IPS DF 6.9 (cell line): Measurements from ENCODE around the gene THADA.
"Not testable (repeated sequence)": the region's sequence is repeated elsewhere in the genome, so short reads cannot be mapped to it uniquely, and the experiment has no call there.

Source experiments
- DNase-seq: peaks from one replicate; pipeline ENCODE4 v3.0.0-alpha.2; 2013; ENCODE audit warnings: low read depth, low spot score
- H3K27ac ChIP-seq: one replicate; pipeline ENCODE4 v1.5.1; 2013; ENCODE audit warnings: low read length, control low read depth
- H3K27me3 ChIP-seq: 2 replicates; pipeline ENCODE4 v1.6.1; 2013; ENCODE audit warnings: mild to moderate bottlenecking, low read length; ENCODE audit not compliant: control insufficient read depth, insufficient read depth
- H3K36me3 ChIP-seq: 2 replicates; pipeline ENCODE4 v1.6.1; 2013; ENCODE audit warnings: low read length; ENCODE audit not compliant: control insufficient read depth, insufficient read depth
- H3K4me1 ChIP-seq: 2 replicates; pipeline ENCODE4 v1.6.1; 2013; ENCODE audit warnings: low read length; ENCODE audit not compliant: control insufficient read depth, insufficient read depth
- H3K4me3 ChIP-seq: 2 replicates; pipeline ENCODE4 v1.5.1; 2013; ENCODE audit warnings: mild to moderate bottlenecking, low read length
- H3K9me3 ChIP-seq: 2 replicates; pipeline ENCODE4 v1.6.1; 2013; ENCODE audit warnings: low read length, inconsistent platforms; ENCODE audit not compliant: control insufficient read depth, insufficient read depth
- WGBS: extraction: QIAGEN DNeasy Blood & Tissue Kit; methylation state at CpG from one replicate; pipeline ENCODE4 v1.1.7; 2013; ENCODE audit warnings: mixed read lengths, missing lambda C conversion rate; ENCODE audit not compliant: insufficient read length, insufficient coverage; 5-methylcytosine and 5-hydroxymethylcytosine counted together

THADA gene

GRCh38 chr2:43402452-43402937, 193.3 kb downstream of the THADA start:
- DNase-seq, result no peak

GRCh38 chr2:43402002-43402401, 193.8 kb downstream of the THADA start:
- no CpG with 5 or more reads among the region's 5 CpGs for WGBS
- no peak for DNase-seq
- no peaks in the 10 kb centered on the region for H3K9me3 ChIP-seq
- no peaks in the 10 kb centered on the region for H3K27me3 ChIP-seq
- H3K27ac ChIP-seq, result no peak overlapping the region
- H3K4me1 ChIP-seq, result no peaks in the 10 kb centered on the region; the same call in 1 of the 2 replicates
- H3K4me3 ChIP-seq, result no peak overlapping the region
- H3K36me3 ChIP-seq, result no peaks in the 10 kb centered on the region

More at GRCh38 chr2:43402452-43402937, 193.3 kb downstream of the THADA start:
- no peaks in the 10 kb centered on the region; the same call in 1 of the 2 replicates for H3K4me1 ChIP-seq
- H3K4me3 ChIP-seq, result no peak overlapping the region
- H3K9me3 ChIP-seq, result no peaks in the 10 kb centered on the region
- H3K36me3 ChIP-seq, result no peaks in the 10 kb centered on the region
- WGBS, result no CpG with 5 or more reads among the region's 4 CpGs
- H3K27ac ChIP-seq, result no peak overlapping the region
- H3K27me3 ChIP-seq, result no peaks in the 10 kb centered on the region

- no peaks in the 10 kb centered on the region for H3K36me3 ChIP-seq
- H3K9me3 ChIP-seq, result no peaks in the 10 kb centered on the region
- no peak for DNase-seq
- no CpG with 5 or more reads among the region's 3 CpGs for WGBS
- no peaks in the 10 kb centered on the region; the same call in 1 of the 2 replicates for H3K4me1 ChIP-seq
- no peak overlapping the region for H3K4me3 ChIP-seq
- no peak overlapping the region for H3K27ac ChIP-seq
- no peaks in the 10 kb centered on the region for H3K27me3 ChIP-seq
Measured at GRCh38 chr2:43400508-43400907, 195.3 kb downstream of the THADA start.

- no peak overlapping the region for H3K4me3 ChIP-seq
- H3K27me3 ChIP-seq, result no peaks in the 10 kb centered on the region
- H3K4me1 ChIP-seq, result no peaks in the 10 kb centered on the region; the same call in 1 of the 2 replicates
- no peaks in the 10 kb centered on the region for H3K36me3 ChIP-seq
- WGBS, result no CpG with 5 or more reads among the region's 4 CpGs
- no peaks in the 10 kb centered on the region for H3K9me3 ChIP-seq
- no peak overlapping the region for H3K27ac ChIP-seq
- no peak for DNase-seq
Measured at GRCh38 chr2:43399515-43400264, 196.1 kb downstream of the THADA start.

GRCh38 chr2:43399098-43399497, 196.7 kb downstream of the THADA start:
- no peak overlapping the region for H3K4me3 ChIP-seq
- H3K9me3 ChIP-seq, result no peaks in the 10 kb centered on the region
- H3K4me1 ChIP-seq, result no peaks in the 10 kb centered on the region; the same call in 1 of the 2 replicates
- no peak for DNase-seq
- WGBS, result no CpG with 5 or more reads among the region's 2 CpGs
- H3K36me3 ChIP-seq, result no peaks in the 10 kb centered on the region
- H3K27ac ChIP-seq, result no peak overlapping the region
- no peaks in the 10 kb centered on the region for H3K27me3 ChIP-seq

- no CpG with 5 or more reads among the region's 5 CpGs for WGBS
- no peaks in the 10 kb centered on the region for H3K4me1 ChIP-seq
- no peaks in the 10 kb centered on the region for H3K27me3 ChIP-seq
- H3K9me3 ChIP-seq, result no peaks in the 10 kb centered on the region
- no peaks in the 10 kb centered on the region for H3K36me3 ChIP-seq
- DNase-seq, result no peak
- H3K27ac ChIP-seq, result no peak overlapping the region
- H3K4me3 ChIP-seq, result no peak overlapping the region
Measured at GRCh38 chr2:43397821-43398220, 198.0 kb downstream of the THADA start.

- Histone ChIP-seq H3K36me3 (no peaks in the 10 kb centered on the region), H3K4me1 (no peaks in the 10 kb centered on the region), H3K9me3 (no peaks in the 10 kb centered on the region), H3K27me3 (no peaks in the 10 kb centered on the region), H3K4me3 (no peak overlapping the region), H3K27ac (no peak overlapping the region)
- no CpG with 5 or more reads among the region's 2 CpGs for WGBS
- no peak for DNase-seq
Measured at GRCh38 chr2:43397411-43397810, 198.4 kb downstream of the THADA start.

GRCh38 chr2:43396344-43396743, 199.5 kb downstream of the THADA start:
- DNase-seq, H3K4me1 ChIP-seq, H3K36me3 ChIP-seq, H3K4me3 ChIP-seq, H3K27ac ChIP-seq, H3K27me3 ChIP-seq, H3K9me3 ChIP-seq: not testable (repeated sequence)
- no CpG with 5 or more reads among the region's 8 CpGs for WGBS

- WGBS, result no CpG with 5 or more reads among the region's 2 CpGs
- H3K36me3 ChIP-seq, result no peaks in the 10 kb centered on the region
Measured at GRCh38 chr2:43393918-43394317, 201.9 kb downstream of the THADA start.

GRCh38 chr2:43391878-43392215, 204.0 kb downstream of the THADA start:
- Histone ChIP-seq H3K36me3 (no peaks in the 10 kb centered on the region), H3K27ac (no peak overlapping the region)

More at GRCh38 chr2:43393918-43394317, 201.9 kb downstream of the THADA start:
- H3K27me3 ChIP-seq, result no peaks in the 10 kb centered on the region
- no peak overlapping the region for H3K4me3 ChIP-seq
- H3K4me1 ChIP-seq, result no peaks in the 10 kb centered on the region
- H3K27ac ChIP-seq, result no peak overlapping the region
- H3K9me3 ChIP-seq, result no peaks in the 10 kb centered on the region
- DNase-seq, result no peak

More at GRCh38 chr2:43391878-43392215, 204.0 kb downstream of the THADA start:
- no peaks in the 10 kb centered on the region for H3K9me3 ChIP-seq
- no peak overlapping the region for H3K4me3 ChIP-seq
- no CpG with 5 or more reads among the region's 4 CpGs for WGBS
- DNase-seq, result no peak
- no peaks in the 10 kb centered on the region for H3K27me3 ChIP-seq
- no peaks in the 10 kb centered on the region for H3K4me1 ChIP-seq
